Naive thymus-derived CD4-positive, alpha-beta T cell (primary cell): ENCODE measurements around the gene ERGIC3. TPM values are rescaled to one million over a fixed set of nuclear protein-coding genes. Genes with fewer than 3 reads are reported as not detected.

Experiments
- ATAC-seq: fragments of 150-1000 bp; cut with Tn5 transposase; 2 replicates; pipeline ENCODE4 v1.10.0; 2021; ENCODE audit warnings: mild to moderate bottlenecking, moderate library complexity
- CTCF ChIA-PET: fragments of 350-600 bp; sonication (Branson Sonifier 250); formaldehyde crosslinking; loops from one replicate; lab custom pipeline; 2021; ENCODE audit warnings: antibody characterized with exemption; lab: Charles Lee
- POLR2A ChIA-PET: fragments of 350-600 bp; sonication (Branson Sonifier 250); formaldehyde crosslinking; loops from one replicate; lab custom pipeline; 2021; ENCODE audit warnings: antibody characterized with exemption, inconsistent platforms; lab: Charles Lee
- DNase-seq, 9 donors: peaks; one replicate each; pipeline versions ENCODE4 v3.0.0 to v3.0.0-alpha.2; 2020 to 2022; ENCODE audit warnings: mixed read lengths in 1 of 9
- H3K27ac ChIP-seq: one replicate; pipeline ENCODE4 v1.7.0; 2013; ENCODE audit warnings: mild to moderate bottlenecking, low read depth, low read length, moderate library complexity
- H3K27me3 ChIP-seq, 2 donors: one replicate each; pipeline ENCODE4 v1.7.0; 2013; ENCODE audit warnings: low read length in 2 of 2, mild to moderate bottlenecking in 2 of 2, moderate library complexity in 2 of 2; ENCODE audit not compliant: control insufficient read depth in 2 of 2, insufficient read depth in 2 of 2
- H3K36me3 ChIP-seq, 3 experiments: 1 replicate in 2 of 3; 2 replicates in 1 of 3; pipeline ENCODE4 v1.7.0; 2013; ENCODE audit warnings: low read length in 3 of 3, mild to moderate bottlenecking in 3 of 3, moderate library complexity in 1 of 3; ENCODE audit not compliant: insufficient read depth in 3 of 3, control insufficient read depth in 2 of 3
- H3K4me1 ChIP-seq, 2 donors: one replicate each; pipeline ENCODE4 v1.7.0; 2013; ENCODE audit warnings: low read length in 2 of 2, mild to moderate bottlenecking in 2 of 2, moderate library complexity in 1 of 2; ENCODE audit not compliant: control insufficient read depth in 2 of 2, insufficient read depth in 2 of 2
- H3K4me3 ChIP-seq: 2 replicates; pipeline ENCODE4 v1.7.0; 2013; ENCODE audit warnings: mild to moderate bottlenecking, low read length
- H3K9me3 ChIP-seq, 3 experiments: 1 replicate in 2 of 3; 2 replicates in 1 of 3; pipeline ENCODE4 v1.7.0; 2013; ENCODE audit warnings: low read length in 3 of 3; ENCODE audit not compliant: control insufficient read depth in 2 of 3
- H3K27ac Mint-ChIP-seq, 9 donors: one replicate each; pipeline ENCODE4 v1.8.0; 2020 to 2022; ENCODE audit warnings: mixed read lengths in 9 of 9, mild to moderate bottlenecking in 8 of 9, moderate library complexity in 5 of 9, inconsistent platforms in 2 of 9
- H3K27me3 Mint-ChIP-seq, 5 donors: one replicate each; pipeline ENCODE4 v1.8.0; 2021 to 2022; ENCODE audit warnings: mixed read lengths in 5 of 5, mild to moderate bottlenecking in 1 of 5
- H3K36me3 Mint-ChIP-seq, 5 donors: one replicate each; pipeline ENCODE4 v1.8.0; 2020 to 2022; ENCODE audit warnings: mixed read lengths in 5 of 5, mild to moderate bottlenecking in 3 of 5, inconsistent platforms in 1 of 5
- H3K4me1 Mint-ChIP-seq, 7 donors: one replicate each; pipeline ENCODE4 v1.8.0; 2020 to 2022; ENCODE audit warnings: mixed read lengths in 7 of 7, mild to moderate bottlenecking in 3 of 7, inconsistent platforms in 1 of 7
- H3K4me3 Mint-ChIP-seq, 10 donors: one replicate each; pipeline ENCODE4 v1.8.0; 2020 to 2022; ENCODE audit warnings: mild to moderate bottlenecking in 10 of 10, mixed read lengths in 10 of 10, moderate library complexity in 6 of 10, inconsistent platforms in 2 of 10
- H3K9me3 Mint-ChIP-seq, 11 donors: one replicate each; pipeline ENCODE4 v1.8.0; 2020 to 2022; ENCODE audit warnings: mixed read lengths in 11 of 11, mild to moderate bottlenecking in 4 of 11, inconsistent platforms in 1 of 11, moderate library complexity in 1 of 11
- intact Hi-C, 2 donors: fragments of 100-400 bp; cut with micrococcal nuclease; formaldehyde crosslinking; loops; one replicate each; pipeline ENCODE4 v1.15.1; 2023
- polyA plus RNA-seq, 2 donors: library from polyadenylated mRNA; unstranded; fragments of 300-500 nt; fragmentation: Illumina TruSeq; gene quantifications; one replicate each; pipeline ENCODE4 v1.2.3, GENCODE V29; 2021
- total RNA-seq, 6 experiments: library from RNA in 5 of 6; stranded (reverse) in 5 of 6; gene quantifications; 1 replicate in 5 of 6; 2 replicates in 1 of 6; pipeline ENCODE4 v1.2.3 and lab custom pipeline; 2021 to 2026

Gene ERGIC3
- total and polyA plus RNA-seq, 7 experiments from 2014 or later: 135 to 158 (median 148) TPM

DNA sequence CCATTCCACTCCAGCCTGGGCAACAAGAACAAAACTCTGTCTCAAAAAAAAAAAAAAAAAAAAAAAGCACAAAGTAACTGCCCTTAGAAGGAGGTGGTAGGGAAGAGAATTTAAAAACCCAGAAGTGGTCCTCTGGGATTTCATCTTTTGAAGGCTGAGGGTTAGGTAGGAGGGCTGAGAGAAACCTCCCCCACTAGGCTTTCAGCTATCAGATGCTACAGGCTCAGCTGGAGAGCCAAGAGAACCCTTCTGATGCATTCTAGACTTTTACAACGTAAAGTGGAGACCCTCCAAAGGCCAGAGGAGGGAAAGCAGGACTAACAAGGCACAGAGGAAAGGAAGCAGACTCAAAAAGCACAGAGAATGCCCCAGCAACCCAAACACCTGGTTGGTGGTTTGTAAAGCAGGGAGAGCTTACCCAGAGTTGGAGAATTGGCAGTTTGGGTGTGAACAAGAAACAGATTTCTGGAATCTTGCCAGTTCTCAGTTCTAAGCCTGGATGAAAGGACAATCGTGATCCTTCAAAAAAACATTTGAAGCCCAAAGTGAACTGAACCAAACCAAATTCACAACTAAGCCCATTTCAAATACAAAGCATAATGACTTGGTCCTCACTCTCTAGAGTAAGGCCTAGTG, 50.6 kb downstream of the ERGIC3 start:
- Histone ChIP-seq H3K27me3 (no peaks in the 10 kb centered on the region), H3K27ac (no peak overlapping the region), H3K36me3 (no peaks in the 10 kb centered on the region), H3K9me3 (no peaks in the 10 kb centered on the region), H3K4me1 (no peaks in the 10 kb centered on the region), H3K4me3 (no peak overlapping the region)
- POLR2A ChIA-PET: interaction anchor here (0.6 kb wide), 1 partner anchor 47 kb away, joined by 3 read pairs; no protein-coding TSS in a partner anchor
- H3K27ac Mint-ChIP-seq: no peak overlapping the region
- intact Hi-C loops: no loop called here
- DNase-seq: no peak
- H3K4me1 Mint-ChIP-seq: peaks cover 0 to 4% (median 0%) of the 10 kb centered on the region in 7 donors
- H3K27me3 Mint-ChIP-seq: peaks cover 0 to 17% (median 0%) of the 10 kb centered on the region in 5 donors
- H3K9me3 Mint-ChIP-seq: peaks cover 0 to 2% (median 0%) of the 10 kb centered on the region in 11 donors
- ATAC-seq: no peak
- H3K4me3 Mint-ChIP-seq: no peak overlapping the region
- no peaks in the 10 kb centered on the region for H3K36me3 Mint-ChIP-seq
- CTCF ChIA-PET: no interaction called here

DNA sequence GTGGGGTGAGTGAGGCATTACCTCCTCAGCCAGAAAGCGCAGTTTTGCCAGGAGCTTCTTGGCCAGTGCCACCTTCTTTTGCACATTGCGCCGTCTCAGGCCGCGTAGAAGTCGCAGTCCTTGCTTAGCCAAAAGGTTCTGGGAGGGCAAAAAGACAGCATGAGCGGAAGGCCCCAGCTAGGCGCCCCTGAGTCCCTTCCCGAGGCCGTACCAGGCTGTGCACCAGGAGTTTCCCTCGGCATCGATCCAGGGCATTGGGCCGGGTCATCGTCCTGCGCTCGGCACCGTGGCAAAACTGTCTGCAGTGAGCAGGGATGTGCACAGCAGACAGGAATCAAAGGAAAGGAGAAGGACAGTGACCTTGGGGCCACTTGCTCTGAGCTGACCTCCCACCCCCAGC, 53.6 kb downstream of the ERGIC3 start:
- peaks cover 0 to 2% (median 0%) of the 10 kb centered on the region in 11 donors for H3K9me3 Mint-ChIP-seq
- no peak overlapping the region for H3K27ac Mint-ChIP-seq
- Histone ChIP-seq H3K27me3 (no peaks in the 10 kb centered on the region), H3K4me1 (no peaks in the 10 kb centered on the region), H3K4me3 (no peak overlapping the region), H3K9me3 (no peaks in the 10 kb centered on the region), H3K27ac (no peak overlapping the region), H3K36me3 (no peaks in the 10 kb centered on the region)
- ATAC-seq (no peak), DNase-seq (no peak)
- H3K4me3 Mint-ChIP-seq: no peak overlapping the region
- POLR2A ChIA-PET: no interaction called here
- no peaks in the 10 kb centered on the region for H3K36me3 Mint-ChIP-seq
- CTCF ChIA-PET: no interaction called here
- H3K27me3 Mint-ChIP-seq: peaks cover 0 to 44% (median 0%) of the 10 kb centered on the region in 5 donors
- intact Hi-C loops: no loop called here
- H3K4me1 Mint-ChIP-seq: peaks cover 0 to 3% (median 0%) of the 10 kb centered on the region in 7 donors

DNA sequence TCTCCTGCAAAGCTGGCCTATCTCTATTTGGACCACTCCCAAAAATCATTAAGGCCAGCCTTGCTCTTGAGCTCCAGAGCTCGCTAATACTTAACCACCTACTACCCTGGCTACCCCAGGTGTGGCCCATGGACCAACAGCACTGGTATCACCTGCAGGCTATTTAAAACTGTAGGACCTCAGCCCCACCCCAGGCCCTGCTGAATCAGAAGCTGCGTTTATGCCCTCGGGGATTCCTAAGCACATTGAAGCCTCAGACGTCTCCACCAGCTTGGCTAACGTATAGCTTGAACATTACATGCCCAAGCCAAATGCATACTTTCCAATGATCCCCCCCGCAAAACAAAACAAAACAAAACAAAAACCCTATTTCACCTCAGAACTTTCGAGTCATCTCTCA, 54.0 kb downstream of the ERGIC3 start:
- POLR2A ChIA-PET: no interaction called here
- H3K36me3 ChIP-seq: no peaks in the 10 kb centered on the region
- H3K9me3 ChIP-seq: no peaks in the 10 kb centered on the region
- CTCF ChIA-PET: no interaction called here
- no peaks in the 10 kb centered on the region for H3K4me1 ChIP-seq
- H3K27me3 ChIP-seq: peaks cover 0 to 2% of the 10 kb centered on the region in 2 donors
- H3K4me3 Mint-ChIP-seq: no peak overlapping the region
- H3K4me3 ChIP-seq: no peak overlapping the region
- H3K4me1 Mint-ChIP-seq: peaks cover 0 to 7% (median 0%) of the 10 kb centered on the region in 7 donors
- H3K27me3 Mint-ChIP-seq: peaks cover 0 to 49% (median 4%) of the 10 kb centered on the region in 5 donors
- peaks cover 0 to 2% (median 0%) of the 10 kb centered on the region in 11 donors for H3K9me3 Mint-ChIP-seq
- no peak for DNase-seq
- H3K27ac ChIP-seq: no peak overlapping the region
- no peaks in the 10 kb centered on the region for H3K36me3 Mint-ChIP-seq
- intact Hi-C loops: no loop called here
- H3K27ac Mint-ChIP-seq: no peak overlapping the region
- ATAC-seq: no peak

DNA sequence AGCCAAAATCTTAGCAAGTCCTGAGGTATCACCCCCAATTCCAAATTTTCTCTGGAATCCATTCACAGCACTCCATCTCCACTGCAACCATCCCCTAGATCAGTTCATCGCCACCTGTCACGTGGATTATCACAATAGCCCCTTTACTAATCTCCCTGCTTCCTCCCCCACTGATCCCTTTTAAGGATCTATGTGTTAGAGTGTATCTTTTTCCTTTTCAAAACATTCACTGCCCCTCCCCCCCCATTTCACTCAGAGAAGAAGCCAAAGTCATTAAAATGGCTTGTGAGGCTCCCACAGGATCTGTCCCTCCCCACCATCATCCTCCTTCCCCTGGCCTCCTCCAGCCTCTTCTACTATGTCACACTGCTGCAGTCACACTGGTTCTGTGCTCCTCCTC, 55.3 kb downstream of the ERGIC3 start:
- no peaks in the 10 kb centered on the region for H3K36me3 Mint-ChIP-seq
- Histone ChIP-seq H3K4me1 (peaks cover 3 to 4% of the 10 kb centered on the region in 2 donors), H3K27me3 (peaks cover 0 to 5% of the 10 kb centered on the region in 2 donors), H3K36me3 (no peaks in the 10 kb centered on the region), H3K4me3 (no peak overlapping the region), H3K27ac (no peak overlapping the region), H3K9me3 (no peaks in the 10 kb centered on the region)
- POLR2A ChIA-PET: no interaction called here
- H3K27ac Mint-ChIP-seq: peak overlapping the region in 1 of 9 donors; percentile 15
- CTCF ChIA-PET: no interaction called here
- peaks cover 0 to 11% (median 5%) of the 10 kb centered on the region in 7 donors for H3K4me1 Mint-ChIP-seq
- peaks cover 0 to 56% (median 5%) of the 10 kb centered on the region in 5 donors for H3K27me3 Mint-ChIP-seq
- no peaks in the 10 kb centered on the region for H3K9me3 Mint-ChIP-seq
- H3K4me3 Mint-ChIP-seq: no peak overlapping the region
- no peak for DNase-seq
- intact Hi-C loops: no loop called here
- ATAC-seq: no peak

DNA sequence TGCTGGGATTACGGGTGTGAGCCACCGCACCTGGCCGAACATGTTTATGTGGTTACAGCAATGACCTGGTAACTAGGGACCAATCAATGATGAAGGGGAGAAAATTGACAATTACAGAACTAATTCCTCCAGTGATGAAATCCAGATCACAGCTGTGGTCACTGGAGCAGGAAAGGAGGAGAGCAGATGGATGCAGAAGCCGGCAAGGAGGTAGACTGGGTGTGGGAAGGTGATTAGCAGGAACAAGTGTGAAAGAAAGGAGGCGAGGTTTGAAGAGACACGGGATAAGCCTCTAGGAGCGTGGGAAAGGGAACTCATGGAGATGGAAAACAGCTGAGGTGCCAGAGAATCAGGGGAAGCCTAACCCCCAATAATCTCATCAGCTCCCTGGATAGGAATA, 56.6 kb downstream of the ERGIC3 start:
- Mint-ChIP-seq H3K36me3 (no peaks in the 10 kb centered on the region), H3K9me3 (no peaks in the 10 kb centered on the region), H3K27me3 (peaks cover 0 to 66% (median 5%) of the 10 kb centered on the region in 5 donors), H3K27ac (no peak overlapping the region), H3K4me3 (peak overlapping the region in 2 of 10 donors; percentile 10 to 32), H3K4me1 (peaks cover 0 to 11% (median 6%) of the 10 kb centered on the region in 7 donors)
- ChIA-PET POLR2A (no interaction called here), CTCF (no interaction called here)
- no peaks in the 10 kb centered on the region for H3K36me3 ChIP-seq
- peaks cover 5 to 6% of the 10 kb centered on the region in 2 donors for H3K4me1 ChIP-seq
- DNase-seq: no peak
- intact Hi-C loops: no loop called here
- no peak overlapping the region for H3K4me3 ChIP-seq
- ATAC-seq: no peak
- no peak overlapping the region for H3K27ac ChIP-seq
- peaks cover 0 to 5% of the 10 kb centered on the region in 2 donors for H3K27me3 ChIP-seq
- H3K9me3 ChIP-seq: no peaks in the 10 kb centered on the region

DNA sequence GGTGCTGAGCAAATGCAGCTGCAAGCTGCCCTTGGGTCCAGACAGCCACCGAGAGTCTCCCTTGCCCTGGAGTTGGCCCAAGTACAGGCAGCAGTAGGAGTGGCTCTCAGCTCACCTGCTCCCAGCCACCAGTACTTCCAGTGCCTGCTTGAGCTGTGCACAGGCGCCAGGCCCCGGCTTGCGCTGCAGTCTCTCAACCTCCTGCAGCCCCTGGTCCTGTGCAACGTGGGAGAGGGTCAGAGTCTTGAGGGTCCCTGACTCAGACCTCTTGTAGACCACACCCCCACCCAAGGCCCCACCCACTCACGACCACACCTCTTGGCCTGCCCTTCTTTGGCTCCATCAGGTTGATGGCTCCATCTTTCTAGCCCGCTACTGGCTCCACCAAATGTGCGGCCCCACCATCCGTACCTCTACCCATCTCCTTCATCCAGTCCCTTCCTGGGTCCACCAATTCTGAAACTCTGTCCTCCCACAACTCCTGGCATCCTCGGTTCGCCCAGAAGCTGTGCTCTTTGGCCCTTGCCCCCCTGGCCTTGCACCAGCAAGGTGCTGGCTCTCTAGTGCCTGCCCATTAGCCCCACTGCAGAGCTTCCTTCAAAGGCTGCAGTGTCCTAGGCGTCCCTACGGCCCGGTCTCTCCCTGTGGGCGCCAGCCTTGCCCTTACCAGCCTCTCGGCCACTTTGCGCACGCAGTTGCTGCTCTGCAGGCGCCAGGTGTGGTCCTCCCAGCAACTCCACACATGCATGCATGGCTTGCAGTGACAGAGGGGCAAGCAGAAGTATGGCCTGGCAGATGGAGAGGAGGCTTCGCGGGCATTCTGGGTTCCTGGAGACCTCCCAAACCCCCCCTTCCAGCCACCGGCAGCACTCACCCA, 57.3 kb downstream of the ERGIC3 start:
- ChIA-PET CTCF (no interaction called here), POLR2A (interaction anchor here (1.4 kb wide), 1 partner anchor 17 kb away, joined by 3 read pairs; the partner anchor contains the start of gene SPAG4)
- Mint-ChIP-seq H3K4me3 (no peak overlapping the region), H3K9me3 (no peaks in the 10 kb centered on the region), H3K4me1 (peaks cover 0 to 11% (median 6%) of the 10 kb centered on the region in 7 donors), H3K36me3 (no peaks in the 10 kb centered on the region), H3K27me3 (peaks cover 0 to 66% (median 5%) of the 10 kb centered on the region in 5 donors), H3K27ac (no peak overlapping the region)
- Histone ChIP-seq H3K4me1 (peaks cover 5 to 6% of the 10 kb centered on the region in 2 donors), H3K4me3 (no peak overlapping the region), H3K27me3 (peaks cover 0 to 5% of the 10 kb centered on the region in 2 donors), H3K27ac (no peak overlapping the region), H3K9me3 (no peaks in the 10 kb centered on the region), H3K36me3 (no peaks in the 10 kb centered on the region)
- DNase-seq (no peak), ATAC-seq (no peak)
- intact Hi-C loops: no loop called here
